ENCODE results near the gene SPOCK1. TPM values are rescaled to one million over a fixed set of nuclear protein-coding genes. Genes with fewer than 3 reads are reported as not detected.

SPOCK1 gene
- total and polyA plus RNA-seq, 9 of the 15 experiments (the other 6 are each of a cell fraction or from before 2014, with no cell fraction given), result 0.01 to 0.35 (median 0.04) TPM; not detected in 6

- Histone ChIP-seq H3K9me3 (replicated peaks; ENCODE audit: control insufficient read depth, insufficient read depth, low read depth, low read length) (no peaks in the 10 kb centered on the region), H3K36me3 (ENCODE audit: control insufficient read depth, insufficient read depth, low read length) (no peaks in the 10 kb centered on the region), H3K79me2 (ENCODE audit: control insufficient read depth, insufficient read depth, low read length) (no peaks in the 10 kb centered on the region), H3K27ac (ENCODE audit: extremely low read depth, low read depth, low read length) (no peak overlapping the region), H3K4me3 (no peak overlapping the region), H3K9ac (ENCODE audit: insufficient read depth in 1 of 2, low read depth in 2 of 2, low read length in 2 of 2) (no peak overlapping the region), H3K27me3 (ENCODE audit: control insufficient read depth in 2 of 2, insufficient read depth in 2 of 2, low read length in 2 of 2) (no peaks in the 10 kb centered on the region), H3K4me2 (ENCODE audit: insufficient read depth, low read length) (no peak overlapping the region), H4K20me1 (replicated peaks; ENCODE audit: control insufficient read depth, insufficient read depth, low read length) (no peaks in the 10 kb centered on the region), H3K9me1 (ENCODE audit: control insufficient read depth, insufficient read depth, low read length) (no peaks in the 10 kb centered on the region), H2AFZ (ENCODE audit: low read depth, low read length) (no peak overlapping the region), H3K4me1 (replicated peaks in 1 of 2; ENCODE audit: control insufficient read depth in 2 of 2, insufficient read depth in 2 of 2, low read length in 2 of 2) (no peaks in the 10 kb centered on the region)
- intact Hi-C loops (cut with micrococcal nuclease), result no loop called here
- POLR2A ChIA-PET, result interaction anchor here (0.6 to 1.1 kb wide), 2 partner anchors 12 to 146 kb away, joined by 4 to 5 read pairs; no protein-coding TSS in a partner anchor
- in situ Hi-C loops (cut with MboI), result no loop called here
- WGBS (ENCODE audit: insufficient coverage, low coverage, missing lambda C conversion rate), result 3% methylated on average over 6 of the region's 6 CpGs
- FAIRE-seq, result no peak
- no peak for DNase-seq (ENCODE audit: extremely low read depth in 1 of 4, low spot score in 3 of 4)
- ATAC-seq, result no peak
- no peak for TF ChIP-seq RFX5 (IDR thresholded peaks at IDR 0.05; ENCODE audit: low read depth, low read length)
- peak; percentile 70 for TF ChIP-seq RFX1 (IDR thresholded peaks at IDR 0.05)
- TF ChIP-seq ZNF584 (CRISPR knock-in tag; IDR thresholded peaks at IDR 0.05; ENCODE audit: low read depth), result no peak
- TF ChIP-seq NKRF (IDR thresholded peaks at IDR 0.05; ENCODE audit: borderline replicate concordance), result no peak
- no peak for TF ChIP-seq PRDM10 (IDR thresholded peaks at IDR 0.05; ENCODE audit: partially characterized antibody)
- no TSS peak for BruUV-seq (replicated peaks)
- CTCF ChIA-PET (ENCODE audit: low intra/inter-chr PET ratio), result interaction anchor here (0.6 kb wide), 1 partner anchor 8 kb away, joined by 3 read pairs; no protein-coding TSS in a partner anchor
These were observed 402.7 kb downstream of the SPOCK1 start for GRCh38 chr5:137096149-137097103.
